IPS-18c (cell line): ENCODE results near the gene ANKRD44.

Experiments
- H3K4me3 ChIP-seq: 2 replicates; pipeline ENCODE4 v1.7.0; 2013; ENCODE audit warnings: low read depth, mild to moderate bottlenecking, low read length, moderate library complexity; ENCODE audit not compliant: insufficient read depth
- H3K9me3 ChIP-seq: one replicate; pipeline ENCODE4 v1.6.1; 2013; ENCODE audit warnings: mild to moderate bottlenecking, low read length, moderate library complexity; ENCODE audit not compliant: control insufficient read depth, insufficient read depth

The ANKRD44 gene

GRCh38 chr2:197159661-197160211 lies 150.8 kb downstream of the ANKRD44 start:
- no peaks in the 10 kb centered on the region for H3K9me3 ChIP-seq
- H3K4me3 ChIP-seq, result no peak overlapping the region

- no peaks in the 10 kb centered on the region for H3K9me3 ChIP-seq
- no peak overlapping the region for H3K4me3 ChIP-seq
Observed at GRCh38 chr2:197158591-197159550, 151.7 kb downstream of the ANKRD44 start.

- H3K4me3 ChIP-seq, result no peak overlapping the region
- no peaks in the 10 kb centered on the region for H3K9me3 ChIP-seq
Observed at GRCh38 chr2:197157879-197158537, 152.6 kb downstream of the ANKRD44 start.

- no peaks in the 10 kb centered on the region for H3K9me3 ChIP-seq
- H3K4me3 ChIP-seq, result no peak overlapping the region
Observed at GRCh38 chr2:197156771-197157170, 153.8 kb downstream of the ANKRD44 start.

- Histone ChIP-seq H3K9me3 (no peaks in the 10 kb centered on the region), H3K4me3 (no peak overlapping the region)
Observed at GRCh38 chr2:197152451-197153228, 157.9 kb downstream of the ANKRD44 start.

- H3K4me3 ChIP-seq, result no peak overlapping the region
- no peaks in the 10 kb centered on the region for H3K9me3 ChIP-seq
Observed at GRCh38 chr2:197149546-197149945, 161.0 kb downstream of the ANKRD44 start.

- Histone ChIP-seq H3K9me3 (no peaks in the 10 kb centered on the region), H3K4me3 (no peak overlapping the region)
Observed at GRCh38 chr2:197148401-197148800, 162.2 kb downstream of the ANKRD44 start.

GRCh38 chr2:197147942-197148341 lies 162.6 kb downstream of the ANKRD44 start:
- Histone ChIP-seq H3K4me3 (no peak overlapping the region), H3K9me3 (no peaks in the 10 kb centered on the region)

GRCh38 chr2:197146995-197147394 lies 163.6 kb downstream of the ANKRD44 start:
- Histone ChIP-seq H3K9me3 (no peaks in the 10 kb centered on the region), H3K4me3 (no peak overlapping the region)

- Histone ChIP-seq H3K9me3 (no peaks in the 10 kb centered on the region), H3K4me3 (no peak overlapping the region)
Observed at GRCh38 chr2:197145471-197146056, 165.0 kb downstream of the ANKRD44 start.

- no peaks in the 10 kb centered on the region for H3K9me3 ChIP-seq
Observed at GRCh38 chr2:197144183-197144582, 166.4 kb downstream of the ANKRD44 start.

GRCh38 chr2:197141702-197142473 lies 168.7 kb downstream of the ANKRD44 start:
- H3K9me3 ChIP-seq, result no peaks in the 10 kb centered on the region
- H3K4me3 ChIP-seq, result no peak overlapping the region

More at GRCh38 chr2:197144183-197144582, 166.4 kb downstream of the ANKRD44 start:
- H3K4me3 ChIP-seq, result no peak overlapping the region

GRCh38 chr2:197140045-197140444 lies 170.5 kb downstream of the ANKRD44 start:
- Histone ChIP-seq H3K4me3 (no peak overlapping the region), H3K9me3 (no peaks in the 10 kb centered on the region)

GRCh38 chr2:197138506-197138905 lies 172.1 kb downstream of the ANKRD44 start:
- H3K9me3 ChIP-seq, result no peaks in the 10 kb centered on the region
- no peak overlapping the region for H3K4me3 ChIP-seq

GRCh38 chr2:197137826-197138477 lies 172.6 kb downstream of the ANKRD44 start:
- Histone ChIP-seq H3K9me3 (no peaks in the 10 kb centered on the region), H3K4me3 (no peak overlapping the region)

- Histone ChIP-seq H3K9me3 (no peaks in the 10 kb centered on the region), H3K4me3 (no peak overlapping the region)
Observed at GRCh38 chr2:197137231-197137630, 173.3 kb downstream of the ANKRD44 start.
